ENCODE measurements around the gene HTRA1.

- TF ChIP-seq POLR2A (IDR thresholded peaks at IDR 0.05), result no peak
- TF ChIP-seq CTCF (IDR thresholded peaks at IDR 0.05), result no peak
- no peak for TF ChIP-seq EP300 (IDR thresholded peaks at IDR 0.05)
- no peak for TF ChIP-seq POLR2AphosphoS5 (IDR thresholded peaks at IDR 0.05)
These were observed 42.3 kb upstream of the HTRA1 start for GRCh38 chr10:122419016-122419415.

Data from sigmoid colon (tissue), 4 donors.